ENCODE results near the gene ATP8A2. TPM values are rescaled to one million over a fixed set of nuclear protein-coding genes. Genes with fewer than 3 reads are reported as not detected.

The ATP8A2 gene
- total and polyA plus RNA-seq, 10 of the 15 experiments (the other 5 are each of a cell fraction or from before 2014, with no cell fraction given), result 0.01 to 0.04 (median 0.04) TPM; not detected in 7

DNA sequence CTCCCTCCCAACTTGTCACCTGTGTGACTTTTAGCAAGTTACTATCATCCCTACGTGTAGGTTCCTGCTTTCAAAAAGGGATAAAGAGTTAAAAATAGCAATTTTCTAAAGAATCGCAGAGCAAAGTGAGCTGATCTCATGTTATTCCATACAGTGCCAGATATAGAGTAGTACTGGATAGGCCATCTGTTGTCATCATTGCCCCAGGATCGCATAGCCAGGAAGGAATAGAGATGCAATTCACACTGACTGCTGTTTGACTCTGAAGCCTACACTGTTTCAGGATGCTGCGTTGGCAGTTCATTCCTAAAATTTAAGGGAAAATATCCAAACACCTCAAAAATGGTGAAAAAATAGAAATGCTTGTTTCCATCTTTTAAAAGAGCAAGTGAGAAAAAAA, 541.2 kb downstream of the ATP8A2 start:
- FAIRE-seq, result no peak
- POLR2A ChIA-PET, result no interaction called here
- Histone ChIP-seq H4K20me1 (ENCODE audit: control insufficient read depth, insufficient read depth) (no peaks in the 10 kb centered on the region), H3K27ac (ENCODE audit: control insufficient read depth, insufficient read depth) (no peak overlapping the region), H2AFZ (ENCODE audit: control insufficient read depth, low read depth, low read length) (no peak overlapping the region), H3K4me3 (no peak overlapping the region), H3K36me3 (ENCODE audit: control insufficient read depth in 2 of 2, insufficient read depth in 2 of 2, low read length in 1 of 2) (no peaks in the 10 kb centered on the region), H3K4me2 (ENCODE audit: control insufficient read depth, insufficient read depth) (no peak overlapping the region), H3K4me1 (ENCODE audit: control insufficient read depth, insufficient read depth, low read length) (no peaks in the 10 kb centered on the region), H3K9ac (ENCODE audit: control insufficient read depth, insufficient read depth, low read length) (no peak overlapping the region), H3K9me3 (replicated peaks; ENCODE audit: control insufficient read depth, insufficient read depth, low read length) (no peaks in the 10 kb centered on the region), H3K27me3 (replicated peaks in 1 of 2; ENCODE audit: control insufficient read depth in 2 of 2, insufficient read depth in 2 of 2, low read length in 1 of 2) (no peaks in the 10 kb centered on the region), H3K79me2 (ENCODE audit: control insufficient read depth, insufficient read depth, low read length) (no peaks in the 10 kb centered on the region)
- CTCF ChIA-PET, result no interaction called here
- in situ Hi-C loops (cut with MboI) (no loop called here), intact Hi-C loops (cut with micrococcal nuclease; ENCODE audit: unreplicated experiment) (no loop called here)
- TF ChIP-seq JUNB (IDR thresholded peaks at IDR 0.05), result no peak
- TF ChIP-seq IKZF1 (conservative IDR thresholded peaks at IDR 0.05), result no peak
- TF ChIP-seq, protein P1, sequence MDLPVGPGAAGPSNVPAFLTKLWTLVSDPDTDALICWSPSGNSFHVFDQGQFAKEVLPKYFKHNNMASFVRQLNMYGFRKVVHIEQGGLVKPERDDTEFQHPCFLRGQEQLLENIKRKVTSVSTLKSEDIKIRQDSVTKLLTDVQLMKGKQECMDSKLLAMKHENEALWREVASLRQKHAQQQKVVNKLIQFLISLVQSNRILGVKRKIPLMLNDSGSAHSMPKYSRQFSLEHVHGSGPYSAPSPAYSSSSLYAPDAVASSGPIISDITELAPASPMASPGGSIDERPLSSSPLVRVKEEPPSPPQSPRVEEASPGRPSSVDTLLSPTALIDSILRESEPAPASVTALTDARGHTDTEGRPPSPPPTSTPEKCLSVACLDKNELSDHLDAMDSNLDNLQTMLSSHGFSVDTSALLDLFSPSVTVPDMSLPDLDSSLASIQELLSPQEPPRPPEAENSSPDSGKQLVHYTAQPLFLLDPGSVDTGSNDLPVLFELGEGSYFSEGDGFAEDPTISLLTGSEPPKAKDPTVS (IDR thresholded peaks at IDR 0.05; ENCODE audit: low read depth, low read length), result no peak
- TF ChIP-seq ESRRA (IDR thresholded peaks at IDR 0.05; ENCODE audit: low read length), result no peak
- TF ChIP-seq KAT2A (conservative IDR thresholded peaks at IDR 0.05; ENCODE audit: control insufficient read depth, low read depth, low read length), result no peak
- no peak for TF ChIP-seq POLR2AphosphoS2 (IDR thresholded peaks at IDR 0.05; ENCODE audit: low read depth, low read length)
- no peak for TF ChIP-seq YY1 (IDR thresholded peaks at IDR 0.05; ENCODE audit: low read depth, low read length)
- no peak for TF ChIP-seq FOS (IDR thresholded peaks at IDR 0.05; ENCODE audit: borderline replicate concordance, extremely low read depth, insufficient read length)
- no peak for TF ChIP-seq POLR2A (IDR thresholded peaks at IDR 0.05; ENCODE audit: low read depth, low read length)
- TF ChIP-seq SMAD1 (IDR thresholded peaks at IDR 0.05; ENCODE audit: low read depth, partially characterized antibody), result no peak
- TF ChIP-seq BHLHE40 (IDR thresholded peaks at IDR 0.05; ENCODE audit: borderline replicate concordance in 1 of 2, low read depth in 2 of 2, low read length in 1 of 2), result no peak
- no peak for TF ChIP-seq HDGF (IDR thresholded peaks at IDR 0.05)
- TF ChIP-seq ZNF217 (IDR thresholded peaks at IDR 0.05), result no peak
- TF ChIP-seq HDAC2 (IDR thresholded peaks at IDR 0.05), result no peak
- TF ChIP-seq CREM (IDR thresholded peaks at IDR 0.05; ENCODE audit: low read depth), result no peak
- no peak for TF ChIP-seq CHD4 (IDR thresholded peaks at IDR 0.05)
- WGBS (ENCODE audit: insufficient coverage, insufficient replicate concordance, low lambda C conversion rate, missing lambda C conversion rate), result 40% methylated on average over 4 of the region's 4 CpGs
- SMC1A ChIA-PET (ENCODE audit: uncharacterized antibody, unreplicated experiment), result no interaction called here
- RAD21 ChIA-PET (ENCODE audit: unreplicated experiment), result no interaction called here
- DNase-seq (ENCODE audit: low read depth, low spot score), result no peak
- ATAC-seq, result no peak
- BruUV-seq (replicated peaks), result no TSS peak

Data from GM12878 (cell line).